ENCODE results near the gene RBMS3. TPM values are rescaled to one million over a fixed set of nuclear protein-coding genes. Genes with fewer than 3 reads are reported as not detected.

Gene RBMS3
- total RNA-seq, 1 donor from 2014 or later: 33.0 TPM

DNA sequence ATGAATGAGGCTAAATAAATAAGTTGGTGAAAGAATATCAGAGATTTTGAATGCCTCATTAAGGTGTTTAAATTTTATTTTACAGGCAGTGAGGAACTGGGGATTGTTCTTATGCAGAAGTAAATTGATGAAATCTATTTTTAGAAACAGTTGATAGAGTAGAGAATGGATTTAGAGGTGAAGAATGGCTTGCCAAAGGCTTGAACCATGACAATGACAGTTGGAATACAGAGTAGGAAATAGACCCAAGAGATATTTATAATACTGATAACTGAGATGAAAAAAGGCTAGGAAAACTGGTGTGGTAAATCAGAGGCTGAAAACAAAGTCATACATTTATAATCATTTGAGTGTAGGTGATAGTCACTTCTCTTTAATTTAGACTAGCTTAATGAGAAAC is 39.0 kb upstream of the RBMS3 start:
- peaks cover 11% of the 10 kb centered on the region for H3K4me1 ChIP-seq (ENCODE audit: insufficient read depth, low read length)
- no peaks in the 10 kb centered on the region for H3K79me2 ChIP-seq (ENCODE audit: insufficient read depth, low read length)
- H3K4me3 ChIP-seq (ENCODE audit: insufficient read depth, low read depth, low read length): no peak overlapping the region
- H3K9ac ChIP-seq (ENCODE audit: low read length): no peak overlapping the region
- no peak for DNase-seq (ENCODE audit: low read depth)
- no peaks in the 10 kb centered on the region for H4K20me1 ChIP-seq (ENCODE audit: insufficient read depth, low read length)
- no peak overlapping the region for H3K27ac ChIP-seq (ENCODE audit: low read depth, low read length)
- FAIRE-seq: peak; percentile 41
- H3K4me2 ChIP-seq (ENCODE audit: low read length): no peak overlapping the region
- Mint-ChIP-seq H3K4me1 (ENCODE audit: low read depth, unreplicated experiment) (peaks cover 28% of the 10 kb centered on the region), H3K4me3 (ENCODE audit: unreplicated experiment) (no peak overlapping the region), H3K9me3 (ENCODE audit: unreplicated experiment) (peaks cover 5% of the 10 kb centered on the region), H3K36me3 (ENCODE audit: low read depth, unreplicated experiment) (no peaks in the 10 kb centered on the region), H3K27me3 (ENCODE audit: low read depth, unreplicated experiment) (no peaks in the 10 kb centered on the region), H3K27ac (ENCODE audit: unreplicated experiment) (no peak overlapping the region)
- H3K9me3 ChIP-seq (ENCODE audit: insufficient read depth, low read depth, low read length): no peaks in the 10 kb centered on the region
- no peak for TF ChIP-seq EZH2 (IDR thresholded peaks at IDR 0.05; ENCODE audit: insufficient read depth, low read length)
- no peak for TF ChIP-seq CTCF (IDR thresholded peaks at IDR 0.05; ENCODE audit: insufficient read depth, low read depth, low read length)
- H2AFZ ChIP-seq (ENCODE audit: low read depth, low read length): no peak overlapping the region
- no peaks in the 10 kb centered on the region for H3K36me3 ChIP-seq (ENCODE audit: insufficient read depth, low read length)
- H3K27me3 ChIP-seq (ENCODE audit: insufficient read depth, low read length): no peaks in the 10 kb centered on the region

GRCh38 chr3:29242296-29242695 is 38.6 kb upstream of the RBMS3 start:
- Histone ChIP-seq H2AFZ (ENCODE audit: low read depth, low read length) (no peak overlapping the region), H3K4me3 (ENCODE audit: insufficient read depth, low read depth, low read length) (no peak overlapping the region), H3K36me3 (ENCODE audit: insufficient read depth, low read length) (no peaks in the 10 kb centered on the region), H4K20me1 (ENCODE audit: insufficient read depth, low read length) (no peaks in the 10 kb centered on the region), H3K9ac (ENCODE audit: low read length) (no peak overlapping the region), H3K9me3 (ENCODE audit: insufficient read depth, low read depth, low read length) (no peaks in the 10 kb centered on the region), H3K27ac (ENCODE audit: low read depth, low read length) (no peak overlapping the region), H3K27me3 (ENCODE audit: insufficient read depth, low read length) (no peaks in the 10 kb centered on the region), H3K4me2 (ENCODE audit: low read length) (no peak overlapping the region), H3K4me1 (ENCODE audit: insufficient read depth, low read length) (peaks cover 11% of the 10 kb centered on the region), H3K79me2 (ENCODE audit: insufficient read depth, low read length) (no peaks in the 10 kb centered on the region)
- H3K36me3 Mint-ChIP-seq (ENCODE audit: low read depth, unreplicated experiment): no peaks in the 10 kb centered on the region
- TF ChIP-seq CTCF (IDR thresholded peaks at IDR 0.05; ENCODE audit: insufficient read depth, low read depth, low read length): no peak
- no peak for TF ChIP-seq EZH2 (IDR thresholded peaks at IDR 0.05; ENCODE audit: insufficient read depth, low read length)
- no peak for DNase-seq (ENCODE audit: low read depth)
- no peak overlapping the region for H3K27ac Mint-ChIP-seq (ENCODE audit: unreplicated experiment)
- no peaks in the 10 kb centered on the region for H3K27me3 Mint-ChIP-seq (ENCODE audit: low read depth, unreplicated experiment)
- H3K4me1 Mint-ChIP-seq (ENCODE audit: low read depth, unreplicated experiment): peaks cover 31% of the 10 kb centered on the region
- H3K9me3 Mint-ChIP-seq (ENCODE audit: unreplicated experiment): peaks cover 5% of the 10 kb centered on the region
- no peak for FAIRE-seq
- H3K4me3 Mint-ChIP-seq (ENCODE audit: unreplicated experiment): no peak overlapping the region

GRCh38 chr3:29245441-29245840 is 35.4 kb upstream of the RBMS3 start:
- FAIRE-seq: no peak
- Histone ChIP-seq H3K4me3 (ENCODE audit: insufficient read depth, low read depth, low read length) (no peak overlapping the region), H3K36me3 (ENCODE audit: insufficient read depth, low read length) (no peaks in the 10 kb centered on the region), H2AFZ (ENCODE audit: low read depth, low read length) (no peak overlapping the region), H3K4me2 (ENCODE audit: low read length) (no peak overlapping the region), H3K79me2 (ENCODE audit: insufficient read depth, low read length) (no peaks in the 10 kb centered on the region), H4K20me1 (ENCODE audit: insufficient read depth, low read length) (no peaks in the 10 kb centered on the region), H3K4me1 (ENCODE audit: insufficient read depth, low read length) (no peaks in the 10 kb centered on the region), H3K9me3 (ENCODE audit: insufficient read depth, low read depth, low read length) (no peaks in the 10 kb centered on the region), H3K27me3 (ENCODE audit: insufficient read depth, low read length) (no peaks in the 10 kb centered on the region), H3K27ac (ENCODE audit: low read depth, low read length) (no peak overlapping the region), H3K9ac (ENCODE audit: low read length) (no peak overlapping the region)
- Mint-ChIP-seq H3K36me3 (ENCODE audit: low read depth, unreplicated experiment) (peaks cover 2% of the 10 kb centered on the region), H3K9me3 (ENCODE audit: unreplicated experiment) (peaks cover 5% of the 10 kb centered on the region), H3K27ac (ENCODE audit: unreplicated experiment) (no peak overlapping the region), H3K4me1 (ENCODE audit: low read depth, unreplicated experiment) (peaks cover 9% of the 10 kb centered on the region), H3K4me3 (ENCODE audit: unreplicated experiment) (no peak overlapping the region), H3K27me3 (ENCODE audit: low read depth, unreplicated experiment) (no peaks in the 10 kb centered on the region)
- no peak for DNase-seq (ENCODE audit: low read depth)
- TF ChIP-seq CTCF (IDR thresholded peaks at IDR 0.05; ENCODE audit: insufficient read depth, low read depth, low read length) (no peak), EZH2 (IDR thresholded peaks at IDR 0.05; ENCODE audit: insufficient read depth, low read length) (no peak)
